GM23338 (cell line): Measurements from ENCODE around the gene RAB7B. TPM values are rescaled to one million over a fixed set of nuclear protein-coding genes. Genes with fewer than 3 reads are reported as not detected.

ENCODE experiments used
- ATAC-seq: fragments of 200-7000 bp; cut with Tn5 transposase; 3 replicates; pipeline ENCODE4 v1.9.1; 2020
- DNase-seq: peaks from one replicate; pipeline ENCODE4 v3.0.0-alpha.2; 2015; ENCODE audit warnings: low spot score
- H2AFZ ChIP-seq: fragments of 200-600 bp; sonication (generic); 2 replicates; pipeline ENCODE4 v1.8.0; 2016; ENCODE audit warnings: antibody characterized with exemption, mild to moderate bottlenecking, moderate library complexity
- H3F3A ChIP-seq: fragments of 200-600 bp; sonication (generic); replicated peaks from 2 replicates; pipeline ENCODE4 v1.8.0; 2017; ENCODE audit warnings: antibody characterized with exemption, mixed run types, low read depth
- H3K27ac ChIP-seq: fragments of 200-600 bp; sonication (generic); 2 replicates; pipeline ENCODE4 v1.6.1; 2016; ENCODE audit warnings: low read depth
- H3K27me3 ChIP-seq: fragments of 200-600 bp; sonication (generic); 2 replicates; pipeline ENCODE4 v1.8.0; 2016; ENCODE audit warnings: mild to moderate bottlenecking, mixed run types, moderate library complexity; ENCODE audit not compliant: insufficient read depth
- H3K36me3 ChIP-seq: fragments of 200-600 bp; sonication (generic); 2 replicates; pipeline ENCODE4 v1.8.0; 2016; ENCODE audit warnings: mild to moderate bottlenecking; ENCODE audit not compliant: insufficient read depth
- H3K4me1 ChIP-seq: fragments of 200-600 bp; sonication (generic); 2 replicates; pipeline ENCODE4 v1.8.0; 2016; ENCODE audit warnings: mild to moderate bottlenecking, moderate library complexity; ENCODE audit not compliant: insufficient read depth
- H3K4me2 ChIP-seq: fragments of 200-600 bp; sonication (generic); 2 replicates; pipeline ENCODE4 v1.7.1; 2017; ENCODE audit warnings: mixed run types
- H3K4me3 ChIP-seq: fragments of 200-600 bp; sonication (generic); 2 replicates; pipeline ENCODE4 v1.6.1; 2016; ENCODE audit warnings: mixed run types
- H3K79me2 ChIP-seq: fragments of 200-600 bp; sonication (generic); replicated peaks from 2 replicates; pipeline ENCODE4 v1.8.0; 2017; ENCODE audit warnings: mild to moderate bottlenecking; ENCODE audit not compliant: insufficient read depth
- H3K9me2 ChIP-seq: fragments of 200-600 bp; sonication (generic); 2 replicates; pipeline ENCODE4 v1.8.0; 2017; ENCODE audit not compliant: insufficient read depth
- H4K20me1 ChIP-seq: fragments of 200-600 bp; sonication (generic); replicated peaks from 2 replicates; pipeline ENCODE4 v1.8.0; 2017; ENCODE audit warnings: mild to moderate bottlenecking; ENCODE audit not compliant: insufficient read depth
- H3K27ac Mint-ChIP-seq: 2 replicates; pipeline ENCODE4 v1.8.0; 2020; ENCODE audit warnings: inconsistent platforms, mild to moderate bottlenecking, moderate library complexity, mixed read lengths
- H3K27me3 Mint-ChIP-seq: 3 replicates; pipeline ENCODE4 v1.8.0; 2022; ENCODE audit warnings: low read depth, mild to moderate bottlenecking, moderate library complexity, mixed read lengths, inconsistent platforms; ENCODE audit not compliant: insufficient read depth, poor library complexity
- H3K36me3 Mint-ChIP-seq: 3 replicates; pipeline ENCODE4 v1.8.0; 2021; ENCODE audit warnings: low read depth, mild to moderate bottlenecking, inconsistent platforms, moderate library complexity, mixed read lengths
- H3K4me1 Mint-ChIP-seq: 3 replicates; pipeline ENCODE4 v1.8.0; 2020; ENCODE audit warnings: mild to moderate bottlenecking, inconsistent platforms, mixed read lengths
- H3K4me3 Mint-ChIP-seq: 3 replicates; pipeline ENCODE4 v1.8.0; 2021; ENCODE audit warnings: moderate library complexity, mild to moderate bottlenecking, inconsistent platforms, mixed read lengths
- H3K9me3 Mint-ChIP-seq: 3 replicates; pipeline ENCODE4 v1.8.0; 2020; ENCODE audit warnings: moderate library complexity, mild to moderate bottlenecking, inconsistent platforms, mixed read lengths
- ETS1 ChIP-seq: IDR thresholded peaks from 2 replicates; pipeline ENCODE4 v1.6.1; 2016; ENCODE audit warnings: antibody characterized with exemption
- EZH2 ChIP-seq: fragments of 200-600 bp; sonication (generic); IDR thresholded peaks from one replicate; pipeline ENCODE4 v1.8.0; 2017; ENCODE audit warnings: antibody characterized with exemption, mild to moderate bottlenecking, low read depth; ENCODE audit not compliant: unreplicated experiment
- EZH2phosphoT487 ChIP-seq: fragments of 200-600 bp; sonication (generic); IDR thresholded peaks from one replicate; pipeline ENCODE4 v1.8.1; 2018; ENCODE audit warnings: antibody characterized with exemption; ENCODE audit not compliant: unreplicated experiment
- POLR2AphosphoS5 ChIP-seq: IDR thresholded peaks from 2 replicates; pipeline ENCODE4 v1.6.1; 2016; ENCODE audit warnings: antibody characterized with exemption, low read depth
- REST ChIP-seq: IDR thresholded peaks from one replicate; pipeline ENCODE4 v1.6.1; 2018; ENCODE audit warnings: antibody characterized with exemption; ENCODE audit not compliant: unreplicated experiment
- STAT1 ChIP-seq: IDR thresholded peaks from one replicate; pipeline ENCODE4 v1.6.1; 2016; ENCODE audit warnings: antibody characterized with exemption; ENCODE audit not compliant: unreplicated experiment
- ZNF114 ChIP-seq: fragments of 250-450 bp; sonication (Bioruptor Pico); IDR thresholded peaks from 2 replicates; pipeline ENCODE4 v1.5.0; 2020; ENCODE audit warnings: mild to moderate bottlenecking, moderate library complexity
- ZNF331 ChIP-seq: fragments of 250-450 bp; sonication (Bioruptor Pico); IDR thresholded peaks from 2 replicates; pipeline ENCODE4 v1.5.0; 2020; ENCODE audit warnings: low read depth, mild to moderate bottlenecking, moderate library complexity
- ZNF462 ChIP-seq: fragments of 250-450 bp; sonication (Bioruptor Pico); IDR thresholded peaks from 2 replicates; pipeline ENCODE4 v1.5.0; 2020; ENCODE audit warnings: mild to moderate bottlenecking, moderate library complexity
- polyA plus RNA-seq: library from polyadenylated mRNA; unstranded; fragments of >200 nt; fragmentation: Nextera tagmentation; extraction: Ambion mirVana; gene quantifications from 2 replicates; pipeline ENCODE4 v1.2.1, GENCODE V29; 2016
- total RNA-seq: library from RNA; depleted of rRNA; stranded (reverse); fragments of >200 nt; shearing (Covaris generic); gene quantifications from 2 replicates; pipeline ENCODE4 v1.2.3, GENCODE V29; 2014

RAB7B gene
- total and polyA plus RNA-seq, 2 experiments from 2014 or later, result not detected

- TF ChIP-seq ZNF462 (CRISPR knock-in tag) (no peak), ZNF114 (CRISPR knock-in tag) (no peak), POLR2AphosphoS5 (no peak), STAT1 (no peak), ZNF331 (CRISPR knock-in tag) (no peak), EZH2phosphoT487 (no peak), EZH2 (no peak)
Measured at GRCh38 chr1:205967554-205968335, 35.5 kb downstream of the RAB7B start (continued).

GRCh38 chr1:205965036-205965884 lies 37.9 kb downstream of the RAB7B start:
- Histone ChIP-seq H3K4me1 (no peaks in the 10 kb centered on the region), H3K27me3 (no peaks in the 10 kb centered on the region), H3K4me2 (no peak overlapping the region), H3F3A (no peaks in the 10 kb centered on the region), H3K4me3 (no peak overlapping the region), H2AFZ (no peak overlapping the region), H4K20me1 (no peaks in the 10 kb centered on the region), H3K9me2 (no peaks in the 10 kb centered on the region), H3K79me2 (no peaks in the 10 kb centered on the region), H3K36me3 (no peaks in the 10 kb centered on the region), H3K27ac (no peak overlapping the region)
- ATAC-seq (peak; percentile 62), DNase-seq (no peak)
- H3K27me3 Mint-ChIP-seq, result peaks cover 11% of the 10 kb centered on the region
- no peaks in the 10 kb centered on the region for H3K36me3 Mint-ChIP-seq
- TF ChIP-seq ZNF114 (CRISPR knock-in tag) (no peak), REST (no peak), EZH2phosphoT487 (no peak), ETS1 (no peak), EZH2 (no peak)
- H3K4me1 Mint-ChIP-seq, result peaks cover 11% of the 10 kb centered on the region; the same call in 2 of the 3 replicates
- no peaks in the 10 kb centered on the region for H3K9me3 Mint-ChIP-seq
- no peak overlapping the region for H3K4me3 Mint-ChIP-seq
- no peak overlapping the region for H3K27ac Mint-ChIP-seq
